ENCODE measurements around the gene CLPX.
"Not testable (repeated sequence)": the region's sequence is repeated elsewhere in the genome, so short reads cannot be mapped to it uniquely, and the experiment has no call there.

Gene CLPX

GRCh38 chr15:65204931-65205660 lies 20.0 kb upstream of the CLPX start:
- no peak for DNase-seq

DNA sequence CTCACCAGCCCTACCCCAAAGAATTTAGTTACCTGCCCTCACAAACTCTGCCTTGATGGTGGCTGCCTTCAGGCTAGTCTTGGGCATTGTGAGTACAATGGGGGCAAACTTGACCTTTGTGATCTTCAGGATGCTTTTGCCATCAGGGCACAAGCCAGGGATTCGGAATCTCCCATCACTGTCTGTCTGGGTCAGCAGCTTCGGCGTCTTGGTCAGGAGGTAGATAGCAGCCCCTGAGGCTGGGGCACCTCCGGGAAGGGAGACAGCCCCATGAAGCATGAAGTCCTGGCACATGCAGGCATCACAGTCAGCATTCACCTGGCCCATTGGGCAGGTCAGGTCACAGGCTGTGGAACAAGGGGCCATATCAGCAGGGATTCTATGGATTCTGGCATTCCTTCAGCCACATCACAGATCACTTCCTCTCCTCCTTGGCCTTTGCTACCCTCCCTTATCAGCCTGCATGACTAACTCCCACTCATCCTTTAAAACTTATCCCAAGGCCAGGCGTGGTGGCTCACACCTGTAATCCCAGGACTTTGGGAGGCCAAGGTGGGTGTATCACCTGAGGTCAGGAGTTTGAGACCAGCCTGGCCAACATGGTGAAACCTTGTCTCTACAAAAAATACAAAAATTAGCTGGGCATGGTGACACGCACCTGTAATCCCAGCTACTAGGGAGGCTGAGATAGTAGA lies 19.2 kb upstream of the CLPX start:
- no peak for DNase-seq

- DNase-seq, result no peak
Observed at GRCh38 chr15:65201918-65202317, 16.8 kb upstream of the CLPX start.

- DNase-seq, result no peak
Observed at GRCh38 chr15:65198571-65198970, 13.4 kb upstream of the CLPX start.

DNA sequence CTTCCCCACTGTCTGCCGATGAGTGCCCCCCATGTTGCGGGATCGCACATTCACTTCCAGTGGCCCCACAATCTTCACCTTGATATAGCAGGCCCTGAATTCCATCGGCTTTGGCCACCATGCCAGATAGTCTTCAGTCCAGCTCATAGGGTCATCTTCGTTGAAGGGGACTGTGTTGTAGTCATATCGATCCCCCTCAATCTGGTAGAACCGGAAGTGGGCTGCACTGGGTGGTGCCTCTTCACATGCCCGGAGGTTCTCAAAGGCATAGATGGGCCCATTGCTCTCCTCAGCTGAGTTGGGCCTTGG lies 12.1 kb upstream of the CLPX start:
- DNase-seq, result no peak

GRCh38 chr15:65196637-65197336 lies 11.6 kb upstream of the CLPX start:
- no peak for DNase-seq

DNA sequence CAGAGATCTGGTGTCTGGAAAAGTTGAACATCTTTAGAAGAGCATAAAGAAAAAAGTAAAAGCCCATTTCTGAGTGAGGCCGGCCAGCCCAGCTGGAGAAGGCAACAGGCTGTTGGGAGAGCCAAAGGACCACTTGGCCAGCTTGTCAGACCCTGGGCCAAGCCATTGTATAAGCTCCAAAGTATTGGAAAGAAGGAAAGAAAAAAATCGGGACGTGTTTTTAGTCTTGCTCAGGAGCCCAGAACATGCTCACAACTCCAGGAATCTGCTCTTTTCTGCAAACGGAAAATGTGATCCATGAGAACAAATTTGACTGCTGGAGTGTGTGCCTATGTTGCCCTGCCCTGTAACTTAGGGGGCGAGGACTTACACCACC lies 10.4 kb upstream of the CLPX start:
- DNase-seq, result no peak

DNA sequence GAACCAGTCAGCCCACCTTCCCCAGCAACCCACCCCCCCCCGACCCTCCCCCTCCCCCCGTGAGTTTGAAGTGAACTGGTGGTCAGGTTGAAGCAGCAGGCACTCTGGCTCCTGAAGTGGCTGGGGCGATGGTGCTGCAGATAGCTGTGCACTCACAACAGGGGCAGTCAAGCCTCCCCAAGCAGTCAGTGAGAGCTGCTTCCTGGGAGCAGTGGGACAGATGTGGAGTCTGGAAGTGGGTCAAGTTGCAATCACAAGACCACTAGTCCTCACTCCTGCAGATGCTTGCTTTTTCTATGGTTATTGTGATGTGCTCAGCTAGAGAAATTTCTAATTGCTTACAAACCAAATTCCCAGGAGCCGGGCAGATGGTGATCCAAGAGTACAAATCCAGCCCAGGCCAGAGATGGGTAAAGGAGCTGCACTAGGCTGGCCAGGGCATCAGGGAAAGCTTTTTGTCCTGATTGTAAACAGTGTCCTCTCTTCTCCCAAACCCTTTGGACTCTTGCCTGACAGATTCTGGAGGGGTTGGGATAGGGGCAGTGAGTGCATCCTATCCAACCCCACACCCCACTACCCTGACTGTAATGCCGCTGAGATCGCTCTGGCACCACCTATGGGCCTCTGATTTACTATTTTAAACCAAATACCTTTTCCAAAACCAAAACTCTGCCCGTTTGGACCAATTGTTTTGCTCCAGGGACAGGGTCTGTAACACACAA lies 9.8 kb upstream of the CLPX start:
- DNase-seq, result no peak

- no peak for DNase-seq
Observed at GRCh38 chr15:65192016-65192415, 6.9 kb upstream of the CLPX start.

DNA sequence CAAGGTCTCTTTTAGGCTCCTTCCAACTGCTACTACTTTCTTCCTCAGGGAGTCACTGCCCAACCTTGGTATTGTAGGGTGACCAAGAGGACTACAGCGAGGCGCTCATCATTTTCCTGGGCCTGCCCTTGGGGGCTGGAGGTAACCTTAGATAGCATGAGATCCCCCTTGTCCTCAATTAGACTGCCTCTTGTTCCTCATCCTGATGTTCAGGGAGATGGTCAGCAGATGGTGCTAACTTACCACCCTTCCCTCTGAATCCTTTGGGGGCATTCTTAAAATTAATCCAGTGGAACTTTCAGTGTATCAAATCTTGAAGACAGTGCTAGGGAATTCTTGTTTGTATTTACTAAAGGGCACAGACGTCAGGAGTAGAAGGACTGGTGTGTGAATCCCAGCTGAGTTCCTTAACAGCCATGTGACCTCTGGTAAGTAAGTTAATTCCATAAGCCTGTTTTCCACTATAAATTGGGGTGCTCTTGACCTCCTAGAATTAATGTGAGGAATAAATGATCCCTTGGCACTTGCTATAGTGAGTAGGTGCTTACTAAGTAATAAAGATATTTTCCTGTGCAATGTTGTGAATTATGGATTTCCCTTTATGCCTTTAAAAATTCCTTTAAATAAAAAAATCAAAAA lies 4.1 kb upstream of the CLPX start:
- DNase-seq, result peak; percentile 29 to 31

DNA sequence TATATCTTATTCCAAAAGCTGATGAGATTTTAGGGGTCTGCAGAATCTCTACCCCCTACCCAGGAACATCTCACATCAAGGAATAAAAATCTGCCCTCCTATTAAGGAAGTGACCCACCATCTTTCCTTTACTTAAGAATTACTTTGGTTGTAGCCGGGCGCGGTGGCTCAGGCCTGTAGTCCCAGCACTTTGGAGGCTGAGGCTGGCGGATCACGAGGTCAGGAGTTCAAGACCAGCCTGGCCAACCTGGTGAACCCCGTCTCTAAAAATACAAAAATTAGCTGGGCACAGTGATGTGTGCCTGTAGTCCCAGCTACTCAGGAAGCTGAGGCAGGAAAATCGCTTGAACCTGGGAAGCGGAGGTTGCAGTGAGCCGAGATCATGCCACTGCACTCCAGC lies 3.3 kb upstream of the CLPX start:
- DNase-seq, result not testable (repeated sequence)

GRCh38 chr15:65184305-65184867 lies 756 bp downstream of the CLPX start:
- DNase-seq, result peak; percentile 64

DNA sequence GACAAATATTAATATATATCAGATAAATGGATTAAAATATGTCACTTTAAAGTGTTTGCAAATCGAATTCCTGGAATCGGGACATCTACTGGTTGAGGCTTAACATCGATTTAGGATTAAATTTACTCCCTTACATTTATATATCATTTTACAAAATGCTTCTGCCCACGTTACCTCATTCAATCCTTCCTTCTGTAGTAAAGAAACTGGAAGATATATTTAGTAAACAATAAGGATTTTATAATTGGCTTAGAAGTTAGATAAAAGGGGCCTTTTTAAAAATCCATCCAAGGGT lies 1.3 kb downstream of the CLPX start:
- no peak for DNase-seq

DNA sequence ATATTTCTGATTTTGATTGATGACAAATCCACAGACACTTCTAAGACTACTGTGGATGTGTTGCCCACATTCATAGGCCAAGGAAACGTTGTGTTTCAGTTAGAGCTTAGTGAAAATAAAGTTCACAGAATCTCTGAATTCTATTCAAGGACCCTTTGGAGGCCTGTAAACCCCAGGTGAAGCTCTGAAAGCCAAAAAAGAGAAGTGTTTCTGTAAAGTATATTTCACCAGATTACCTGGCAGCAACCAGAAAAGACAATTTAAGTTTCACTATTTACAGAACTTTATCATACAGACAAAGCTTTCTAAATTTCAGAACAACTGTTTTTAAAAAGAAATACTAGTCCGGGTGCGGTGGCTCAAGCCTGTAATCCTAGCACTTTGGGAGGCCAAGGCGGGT lies 2.6 kb downstream of the CLPX start:
- no peak for DNase-seq

GRCh38 chr15:65181582-65182353 lies 3.4 kb downstream of the CLPX start:
- not testable (repeated sequence) for DNase-seq

GRCh38 chr15:65180167-65180566 lies 5.0 kb downstream of the CLPX start:
- no peak for DNase-seq

DNA sequence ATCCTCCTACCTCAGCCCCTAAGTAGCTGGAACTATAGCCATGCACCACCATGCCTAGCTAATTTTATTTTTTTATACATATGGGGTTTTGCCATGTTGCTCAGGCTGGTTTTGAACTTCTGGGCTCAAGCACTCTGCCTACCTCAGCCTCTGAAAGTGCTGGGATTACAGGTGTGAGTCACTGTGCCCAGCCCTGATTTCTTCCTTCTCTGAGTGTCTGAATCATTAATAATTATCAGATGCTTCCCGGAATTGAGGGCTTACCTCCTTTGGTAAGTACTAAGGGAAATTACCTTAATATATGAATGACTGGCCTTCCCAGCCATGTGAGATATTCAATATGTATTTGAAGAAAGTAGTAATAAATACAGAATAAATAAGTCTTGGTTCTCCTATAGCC lies 7.2 kb downstream of the CLPX start:
- DNase-seq, result no peak

DNA sequence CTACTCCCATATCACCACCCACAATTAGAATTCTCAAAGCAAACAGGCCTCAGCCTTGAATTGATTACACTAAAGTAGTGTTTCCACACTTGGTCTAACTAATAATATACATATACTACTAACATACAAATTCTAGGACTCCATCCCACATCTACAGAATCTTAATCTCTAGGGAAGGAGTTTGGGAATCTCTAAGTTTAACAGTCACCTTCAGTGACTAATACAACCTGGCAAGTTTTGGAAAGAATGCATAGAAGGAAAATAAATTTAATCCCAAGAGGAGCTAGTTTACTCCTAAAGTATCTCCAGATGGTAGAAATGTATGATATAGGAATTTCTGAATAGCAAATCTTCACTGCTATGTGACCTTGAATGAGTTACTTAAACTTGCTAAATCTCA lies 9.1 kb downstream of the CLPX start:
- DNase-seq, result no peak

- DNase-seq, result no peak
Observed at GRCh38 chr15:65175511-65175910, 9.6 kb downstream of the CLPX start.

DNA sequence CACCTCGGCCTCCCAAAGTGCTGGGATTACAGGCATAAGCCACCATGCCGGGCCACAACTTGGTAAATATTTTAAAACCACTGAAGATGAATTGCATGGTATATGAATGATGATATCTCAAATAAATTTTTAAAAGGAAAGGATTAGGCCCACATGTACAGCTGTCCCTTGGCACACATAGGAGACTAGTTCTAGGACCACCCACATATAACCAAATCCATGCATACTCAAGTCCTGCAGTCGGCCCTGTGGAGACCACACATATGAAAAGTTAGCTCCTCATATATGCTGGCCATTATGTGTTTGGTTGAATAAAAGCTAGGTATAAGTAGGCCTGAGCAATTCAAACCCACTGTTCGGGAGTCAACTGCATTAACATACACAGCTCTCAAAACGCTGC lies 10.6 kb downstream of the CLPX start:
- no peak for DNase-seq

GRCh38 chr15:65172531-65172930 lies 12.6 kb downstream of the CLPX start:
- DNase-seq, result no peak

DNA sequence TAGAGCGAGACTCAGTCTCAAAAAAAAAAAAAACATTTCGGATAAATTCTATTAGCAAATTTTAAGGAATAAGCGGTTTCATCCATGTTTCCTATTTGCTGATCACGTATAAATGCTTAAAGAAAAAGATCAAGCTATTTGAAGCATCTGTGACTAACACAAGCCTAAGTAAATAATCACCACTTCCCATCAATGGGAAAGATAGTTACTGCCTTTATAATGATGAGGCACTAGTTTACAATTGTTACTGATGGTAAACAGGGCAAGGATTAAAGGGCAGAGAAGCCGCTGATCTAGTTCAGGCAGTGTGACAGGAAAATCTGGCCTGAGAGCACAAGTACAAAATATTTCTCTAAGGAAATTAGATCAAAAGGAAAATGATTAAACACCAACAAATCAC lies 13.7 kb downstream of the CLPX start:
- no peak for DNase-seq
